WTC11 (cell line): Measurements from ENCODE around the gene TLX2. TPM values are rescaled to one million over a fixed set of nuclear protein-coding genes. Genes with fewer than 3 reads are reported as not detected.

ENCODE experiments used
- ATAC-seq: fragments of 200-7000 bp; cut with Tn5 transposase; 2 replicates; pipeline ENCODE4 v1.10.0; 2021; ENCODE audit warnings: mild to moderate bottlenecking, moderate library complexity
- CTCF ChIA-PET: fragments of 300-600 bp; sonication (Branson Sonifier 250); formaldehyde crosslinking; loops from one replicate; lab custom pipeline; 2021; ENCODE audit warnings: antibody characterized with exemption; lab: Charles Lee
- POLR2A ChIA-PET: fragments of 350-600 bp; sonication (Branson Sonifier 250); formaldehyde crosslinking; loops from one replicate; lab custom pipeline; 2021; ENCODE audit warnings: antibody characterized with exemption; lab: Charles Lee
- DNase-seq: peaks from one replicate; pipeline ENCODE4 v3.0.0; 2021; ENCODE audit warnings: low spot score
- H3K27ac Mint-ChIP-seq: 2 replicates; pipeline ENCODE4 v1.8.0; 2021; ENCODE audit warnings: mixed read lengths
- H3K27me3 Mint-ChIP-seq: 2 replicates; pipeline ENCODE4 v1.8.0; 2021; ENCODE audit warnings: low read depth, mild to moderate bottlenecking, moderate library complexity, mixed read lengths
- H3K36me3 Mint-ChIP-seq: 2 replicates; pipeline ENCODE4 v1.8.0; 2021; ENCODE audit warnings: mixed read lengths
- H3K4me1 Mint-ChIP-seq: 2 replicates; pipeline ENCODE4 v1.8.0; 2022; ENCODE audit warnings: mixed read lengths
- H3K4me3 Mint-ChIP-seq: 2 replicates; pipeline ENCODE4 v1.8.0; 2021; ENCODE audit warnings: mild to moderate bottlenecking, moderate library complexity, mixed read lengths
- H3K9me3 Mint-ChIP-seq: 2 replicates; pipeline ENCODE4 v1.8.0; 2021; ENCODE audit warnings: mixed read lengths
- ATF1 ChIP-seq: sonication (generic); formaldehyde crosslinking; IDR thresholded peaks from 2 replicates; pipeline ENCODE4 v1.8.1; 2023; ENCODE audit warnings: mild to moderate bottlenecking, moderate library complexity, missing genetic modification reagents
- CREB1 ChIP-seq: sonication (generic); formaldehyde crosslinking; IDR thresholded peaks from 2 replicates; pipeline ENCODE4 v1.8.0; 2023; ENCODE audit warnings: mild to moderate bottlenecking, missing genetic modification reagents
- ELF4 ChIP-seq: sonication (generic); formaldehyde crosslinking; IDR thresholded peaks from 2 replicates; pipeline ENCODE4 v1.8.1; 2022; ENCODE audit warnings: low read depth, mild to moderate bottlenecking, moderate library complexity, missing genetic modification reagents
- ERG ChIP-seq: fragments of 250-450 bp; sonication (Bioruptor Pico); IDR thresholded peaks from 2 replicates; pipeline ENCODE4 v1.8.0; 2021; ENCODE audit warnings: mild to moderate bottlenecking
- FOXJ3 ChIP-seq: sonication (generic); formaldehyde crosslinking; IDR thresholded peaks from 2 replicates; pipeline ENCODE4 v1.9.0; 2021; ENCODE audit warnings: missing genetic modification reagents, mild to moderate bottlenecking, borderline replicate concordance
- GTF2I ChIP-seq: fragments of 250-450 bp; sonication (Bioruptor Pico); conservative IDR thresholded peaks from 2 replicates; pipeline ENCODE4 v1.4.0; 2021; ENCODE audit warnings: mild to moderate bottlenecking
- IRF1 ChIP-seq: sonication (generic); formaldehyde crosslinking; IDR thresholded peaks from 2 replicates; pipeline ENCODE4 v1.8.0; 2023; ENCODE audit warnings: missing genetic modification reagents
- JUN ChIP-seq: sonication (generic); formaldehyde crosslinking; IDR thresholded peaks from 2 replicates; pipeline ENCODE4 v1.8.0; 2023; ENCODE audit warnings: mild to moderate bottlenecking, missing genetic modification reagents
- KAT7 ChIP-seq: sonication (generic); formaldehyde crosslinking; IDR thresholded peaks from 2 replicates; pipeline ENCODE4 v1.8.1; 2023; ENCODE audit warnings: missing genetic modification reagents, mild to moderate bottlenecking, borderline replicate concordance
- MLX ChIP-seq: sonication (generic); formaldehyde crosslinking; IDR thresholded peaks from 2 replicates; pipeline ENCODE4 v1.8.1; 2023; ENCODE audit warnings: mild to moderate bottlenecking, missing genetic modification reagents, moderate library complexity
- MXD4 ChIP-seq: fragments of 250-450 bp; sonication (Bioruptor Pico); IDR thresholded peaks from 2 replicates; pipeline ENCODE4 v1.8.0; 2021; ENCODE audit warnings: mild to moderate bottlenecking, moderate library complexity, borderline replicate concordance
- NFATC4 ChIP-seq: fragments of 250-450 bp; sonication (Bioruptor Pico); IDR thresholded peaks from 2 replicates; pipeline ENCODE4 v1.9.0; 2021; ENCODE audit warnings: mild to moderate bottlenecking
- PRDM15 ChIP-seq: sonication (generic); formaldehyde crosslinking; IDR thresholded peaks from 2 replicates; pipeline ENCODE4 v1.8.0; 2022; ENCODE audit warnings: missing genetic modification reagents
- PREB ChIP-seq: sonication (generic); formaldehyde crosslinking; IDR thresholded peaks from 2 replicates; pipeline ENCODE4 v1.8.1; 2022; ENCODE audit warnings: mild to moderate bottlenecking, missing genetic modification reagents, moderate library complexity, borderline replicate concordance
- SMAD4 ChIP-seq: sonication (generic); formaldehyde crosslinking; IDR thresholded peaks from 2 replicates; pipeline ENCODE4 v1.8.0; 2022; ENCODE audit warnings: mild to moderate bottlenecking, missing genetic modification reagents
- SOX15 ChIP-seq: fragments of 250-450 bp; sonication (Bioruptor Pico); IDR thresholded peaks from 2 replicates; pipeline ENCODE4 v1.9.0; 2021; ENCODE audit warnings: mild to moderate bottlenecking
- ZNF121 ChIP-seq: sonication (generic); formaldehyde crosslinking; IDR thresholded peaks from 2 replicates; pipeline ENCODE4 v1.8.0; 2023; ENCODE audit warnings: missing genetic modification reagents
- ZNF263 ChIP-seq: sonication (generic); formaldehyde crosslinking; IDR thresholded peaks from 2 replicates; pipeline ENCODE4 v1.8.1; 2022; ENCODE audit warnings: low read depth, mild to moderate bottlenecking, moderate library complexity, missing genetic modification reagents
- ZNF281 ChIP-seq: sonication (generic); formaldehyde crosslinking; IDR thresholded peaks from 2 replicates; pipeline ENCODE4 v1.8.0; 2023; ENCODE audit warnings: mild to moderate bottlenecking, missing genetic modification reagents
- ZNF512 ChIP-seq: sonication (generic); formaldehyde crosslinking; IDR thresholded peaks from 2 replicates; pipeline ENCODE4 v1.8.1; 2022; ENCODE audit warnings: missing genetic modification reagents, borderline replicate concordance
- ZNF532 ChIP-seq: fragments of 250-450 bp; sonication (Bioruptor Pico); IDR thresholded peaks from 2 replicates; pipeline ENCODE4 v1.9.0; 2021; ENCODE audit warnings: mild to moderate bottlenecking, borderline replicate concordance
- total RNA-seq: library from RNA; stranded (reverse); gene quantifications from 3 replicates; pipeline ENCODE4 v1.2.3, GENCODE V29; 2021

The TLX2 gene
- total RNA-seq, 1 experiment from 2014 or later, result 0.26 TPM

GRCh38 chr2:74472945-74473258 is 41.3 kb upstream of the TLX2 start (continued):
- TF ChIP-seq ZNF281 (no peak), JUN (CRISPR knock-in tag) (no peak), ZNF121 (no peak)

- Mint-ChIP-seq H3K4me3 (no peak overlapping the region), H3K4me1 (peaks cover 11% of the 10 kb centered on the region), H3K36me3 (peaks cover 18% of the 10 kb centered on the region), H3K27me3 (no peaks in the 10 kb centered on the region), H3K27ac (no peak overlapping the region), H3K9me3 (no peaks in the 10 kb centered on the region)
- POLR2A ChIA-PET, result no interaction called here
- DNase-seq, result no peak
- CTCF ChIA-PET, result interaction anchor here (0.7 to 2.6 kb wide), 7 partner anchors 8 to 158 kb away, joined by 3 to 23 read pairs (median 5); partner anchors contain the start of genes AUP1, CCDC142, HTRA2 and MOGS
- ATAC-seq, result no peak
- no peak for TF ChIP-seq GTF2I (CRISPR knock-in tag)
- no peak for TF ChIP-seq ELF4 (CRISPR knock-in tag)
- no peak for TF ChIP-seq ATF1
- no peak for TF ChIP-seq SOX15 (CRISPR knock-in tag)
- no peak for TF ChIP-seq MXD4 (CRISPR knock-in tag)
- no peak for TF ChIP-seq PRDM15 (CRISPR knock-in tag)
- TF ChIP-seq ZNF532, result no peak
- no peak for TF ChIP-seq KAT7
- TF ChIP-seq SMAD4 (CRISPR knock-in tag), result no peak
- no peak for TF ChIP-seq ZNF512 (CRISPR knock-in tag)
- TF ChIP-seq CREB1 (CRISPR knock-in tag), result no peak
- no peak for TF ChIP-seq IRF1
- no peak for TF ChIP-seq JUN (CRISPR knock-in tag)
- TF ChIP-seq MLX, result no peak
- no peak for TF ChIP-seq ERG (CRISPR knock-in tag)
- TF ChIP-seq PREB (CRISPR knock-in tag), result no peak
- TF ChIP-seq FOXJ3 (CRISPR knock-in tag), result no peak
- no peak for TF ChIP-seq NFATC4 (CRISPR knock-in tag)
- no peak for TF ChIP-seq ZNF263 (CRISPR knock-in tag)
These were observed 39.8 kb upstream of the TLX2 start for GRCh38 chr2:74474481-74474880.
